A549 (cell line): Measurements from ENCODE around the gene PDYN.

Experiments used
- CTCF ChIP-seq: fragments of >200 bp; sonication (Bioruptor Twin); formaldehyde crosslinking; IDR thresholded peaks from 3 replicates; pipeline ENCODE4 v1.5.1; 2016
- REST ChIP-seq: fragments of 200-600 bp; sonication (generic); IDR thresholded peaks from 2 replicates; pipeline ENCODE4 v1.6.1; 2016; ENCODE audit warnings: antibody characterized with exemption, mild to moderate bottlenecking, moderate library complexity

GRCh38 chr20:1994627-1995026, 769 bp upstream of the PDYN start:
- no peak for TF ChIP-seq REST
- no peak for TF ChIP-seq CTCF
